GM13977 (cell line): ENCODE measurements around the gene CMIP.
"Not testable (repeated sequence)": the region's sequence is repeated elsewhere in the genome, so short reads cannot be mapped to it uniquely, and the experiment has no call there.

ENCODE experiments used
- DNase-seq: peaks from one replicate; pipeline ENCODE4 v3.0.0; 2012; ENCODE audit warnings: low spot score
- in situ Hi-C: fragments of 300-500 bp; cut with MboI; formaldehyde crosslinking; loops from one replicate; pipeline ENCODE4 v1.12.0; 2022; ENCODE audit warnings: low sequenced_read_pairs, low pct_unique_long_range_greater_than_20kb, mixed read lengths, inconsistent platforms; ENCODE audit not compliant: unreplicated experiment
- TF ChIP-seq, protein P1 (sequence below): IDR thresholded peaks from 2 replicates; pipeline ENCODE4 v1.5.1; 2012; ENCODE audit warnings: mild to moderate bottlenecking, control low read depth; ENCODE audit not compliant: insufficient read depth; ENCODE audit errors: extremely low read depth, missing control alignments

CMIP gene

DNA sequence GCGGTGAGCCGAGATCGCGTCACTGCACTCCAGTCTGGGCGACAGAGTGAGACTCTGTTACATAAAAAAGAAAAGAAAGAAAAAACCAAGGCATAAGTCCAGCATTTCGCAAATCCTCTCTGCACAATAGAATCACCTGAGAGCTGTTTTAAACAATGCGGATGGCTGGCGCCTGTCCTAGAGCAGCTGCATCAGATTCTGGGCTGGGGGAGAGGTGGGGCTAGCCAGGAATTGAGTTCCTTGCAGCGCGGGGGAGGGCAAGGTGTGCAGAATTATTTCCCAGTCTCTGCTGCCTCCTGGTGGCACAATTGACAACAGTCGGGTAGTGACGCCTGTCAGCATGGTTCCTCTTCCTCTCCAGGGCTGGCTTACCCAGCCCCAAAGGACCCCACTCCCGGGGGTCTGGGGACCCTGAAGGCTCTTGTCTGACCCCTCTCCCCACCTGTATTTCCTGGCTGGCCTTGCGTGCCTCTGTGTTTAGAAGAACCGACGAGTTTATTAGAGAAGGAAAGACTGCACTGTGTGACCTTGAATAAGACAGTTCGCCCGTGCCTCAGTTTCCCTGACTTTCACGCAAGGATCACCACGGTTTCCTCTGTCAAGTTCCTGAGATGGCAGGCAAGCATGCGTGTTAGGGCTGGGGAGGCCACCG is 293.4 kb downstream of the CMIP start:
- in situ Hi-C loops, result no loop called here
- TF ChIP-seq, protein P1, sequence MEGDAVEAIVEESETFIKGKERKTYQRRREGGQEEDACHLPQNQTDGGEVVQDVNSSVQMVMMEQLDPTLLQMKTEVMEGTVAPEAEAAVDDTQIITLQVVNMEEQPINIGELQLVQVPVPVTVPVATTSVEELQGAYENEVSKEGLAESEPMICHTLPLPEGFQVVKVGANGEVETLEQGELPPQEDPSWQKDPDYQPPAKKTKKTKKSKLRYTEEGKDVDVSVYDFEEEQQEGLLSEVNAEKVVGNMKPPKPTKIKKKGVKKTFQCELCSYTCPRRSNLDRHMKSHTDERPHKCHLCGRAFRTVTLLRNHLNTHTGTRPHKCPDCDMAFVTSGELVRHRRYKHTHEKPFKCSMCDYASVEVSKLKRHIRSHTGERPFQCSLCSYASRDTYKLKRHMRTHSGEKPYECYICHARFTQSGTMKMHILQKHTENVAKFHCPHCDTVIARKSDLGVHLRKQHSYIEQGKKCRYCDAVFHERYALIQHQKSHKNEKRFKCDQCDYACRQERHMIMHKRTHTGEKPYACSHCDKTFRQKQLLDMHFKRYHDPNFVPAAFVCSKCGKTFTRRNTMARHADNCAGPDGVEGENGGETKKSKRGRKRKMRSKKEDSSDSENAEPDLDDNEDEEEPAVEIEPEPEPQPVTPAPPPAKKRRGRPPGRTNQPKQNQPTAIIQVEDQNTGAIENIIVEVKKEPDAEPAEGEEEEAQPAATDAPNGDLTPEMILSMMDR, result peak; percentile 89
- DNase-seq, result peak; percentile 85

DNA sequence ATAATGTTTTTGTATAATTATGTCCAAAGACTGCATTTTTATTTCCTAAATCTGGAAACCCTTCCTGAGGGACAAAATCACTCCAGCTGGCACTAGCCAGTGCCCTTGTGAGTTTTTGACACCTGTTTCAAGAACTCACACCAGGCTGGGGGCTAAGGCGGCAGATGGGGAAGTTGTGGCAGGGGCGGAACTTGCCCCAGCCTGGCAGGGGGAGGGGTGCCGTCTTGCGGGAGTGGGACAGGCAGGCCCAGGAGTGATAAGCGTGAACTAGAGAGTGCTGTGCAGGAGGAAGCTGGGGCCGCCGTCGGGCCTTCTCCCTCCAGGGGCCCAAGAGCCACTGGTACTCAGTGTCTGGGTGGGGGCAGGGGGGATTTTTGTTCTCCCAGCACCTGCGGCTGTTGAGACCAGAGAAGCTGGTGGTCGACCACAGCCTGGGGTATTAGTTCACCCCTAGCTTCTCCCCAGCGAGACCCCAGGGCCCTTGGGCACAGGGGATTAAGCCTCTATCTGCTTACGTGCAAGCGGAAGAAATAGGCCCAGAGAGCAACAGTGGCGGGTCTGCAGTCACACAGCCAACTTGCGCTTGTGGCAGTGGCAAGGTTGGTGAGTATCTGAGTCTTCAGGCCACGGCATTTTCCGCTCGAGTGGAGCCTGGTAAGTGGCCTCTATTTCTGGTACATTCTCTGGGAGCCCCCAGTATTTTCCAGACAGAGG is 294.3 kb downstream of the CMIP start:
- in situ Hi-C loops, result no loop called here
- DNase-seq, result no peak
- TF ChIP-seq, protein P1, result no peak

DNA sequence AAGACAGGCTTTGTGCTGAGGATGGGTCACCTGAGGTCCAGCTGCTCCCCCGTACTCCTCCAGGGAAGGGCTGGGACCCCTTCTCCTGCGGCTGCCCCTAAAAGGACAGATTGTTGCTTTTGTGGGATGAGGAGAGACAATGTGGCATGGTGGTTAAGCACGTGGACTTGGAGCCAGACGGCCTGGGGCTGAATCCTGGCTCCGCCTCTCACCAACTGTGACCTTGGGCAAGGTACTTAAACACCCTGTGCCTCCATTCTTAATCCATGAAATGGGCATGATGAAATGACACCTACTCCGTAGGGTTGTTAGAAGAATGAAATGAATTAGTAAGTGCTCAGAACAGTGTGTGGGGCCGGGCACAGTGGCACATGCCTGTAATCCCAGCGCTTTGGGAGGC is 294.9 kb downstream of the CMIP start:
- TF ChIP-seq, protein P1, result no peak
- in situ Hi-C loops, result no loop called here
- DNase-seq, result no peak

DNA sequence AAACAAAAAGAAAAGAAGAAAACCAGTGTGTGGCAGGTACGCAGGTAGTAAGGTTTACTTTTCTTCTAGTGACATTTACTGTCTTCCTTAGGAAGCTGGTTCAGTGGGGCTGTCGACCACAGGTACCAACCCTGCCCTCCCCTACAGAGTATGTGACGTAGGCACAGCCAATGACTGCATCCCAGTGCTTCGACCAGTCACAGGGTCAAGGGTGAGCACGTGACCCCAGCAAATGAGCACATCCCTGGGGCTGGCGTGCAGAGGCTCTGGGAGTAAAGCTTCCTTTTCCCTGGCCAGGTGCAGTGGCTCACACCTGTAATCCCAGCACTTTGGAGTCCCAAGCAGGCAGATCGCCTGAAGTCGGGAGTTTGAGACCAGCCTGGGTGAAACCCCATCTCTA is 295.6 kb downstream of the CMIP start:
- TF ChIP-seq, protein P1, result no peak
- in situ Hi-C loops, result no loop called here
- peak; percentile 71 for DNase-seq

DNA sequence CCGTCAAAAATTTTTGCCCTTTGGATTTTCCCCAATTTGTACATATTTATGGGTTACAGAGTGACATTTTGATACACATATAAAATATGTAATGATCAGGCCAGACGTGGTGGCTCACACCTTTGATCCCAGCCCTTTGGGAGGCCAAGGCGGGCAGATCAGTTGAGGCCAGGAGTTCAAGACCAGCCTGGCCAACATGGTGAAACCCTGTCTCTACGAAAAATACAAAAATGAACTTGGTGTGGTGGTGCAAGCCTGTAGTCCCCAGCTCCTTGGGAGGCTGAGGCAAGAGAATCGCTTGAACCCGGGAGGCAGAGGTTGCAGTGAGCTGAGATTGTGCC is 296.8 kb downstream of the CMIP start:
- in situ Hi-C loops, DNase-seq: not testable (repeated sequence)

DNA sequence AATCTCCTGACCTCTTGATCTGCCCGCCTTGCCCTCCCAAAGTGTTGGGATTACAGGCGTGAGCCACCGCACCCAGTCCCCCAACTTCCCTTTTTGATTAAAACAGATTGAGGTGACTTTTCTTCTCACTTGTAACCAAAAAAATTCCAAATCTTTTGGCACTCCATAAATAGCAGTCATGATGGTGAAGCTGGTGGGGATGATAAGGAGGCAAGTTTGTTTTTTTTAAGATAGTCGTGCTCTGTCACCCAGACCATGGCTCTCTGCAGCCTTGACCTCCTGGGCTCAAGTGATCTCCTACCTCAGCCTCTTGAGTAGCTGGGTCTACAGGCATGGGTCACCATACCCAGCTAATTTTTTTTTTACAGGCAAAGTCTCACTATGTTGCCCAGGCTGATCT is 299.8 kb downstream of the CMIP start:
- no peak for DNase-seq
- in situ Hi-C loops, result no loop called here
- TF ChIP-seq, protein P1, result no peak

DNA sequence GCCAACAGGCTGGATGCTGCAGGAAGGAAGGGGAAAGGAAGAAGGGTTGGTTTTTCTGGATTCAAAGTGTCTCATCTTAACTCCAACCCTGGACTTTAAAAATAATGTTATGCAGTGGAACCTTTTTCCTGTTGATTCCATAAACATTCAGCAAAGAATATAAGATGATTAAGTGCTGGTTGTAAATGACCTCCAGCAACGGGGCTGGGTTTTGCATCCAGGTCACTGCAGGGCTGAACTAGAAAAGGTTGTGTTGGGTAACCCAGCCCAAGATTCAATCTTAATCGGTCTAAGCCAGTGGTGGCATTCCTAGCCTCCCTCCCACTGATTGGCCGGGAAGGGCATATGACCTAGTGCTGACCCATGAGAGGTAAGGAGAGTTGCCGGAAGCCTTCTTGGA is 300.3 kb downstream of the CMIP start:
- in situ Hi-C loops, result no loop called here
- DNase-seq, result no peak
- TF ChIP-seq, protein P1, result no peak
